MCF 10A (cell line): ENCODE data around the gene DLL3. TPM values are rescaled to one million over a fixed set of nuclear protein-coding genes. Genes with fewer than 3 reads are reported as not detected.

ENCODE experiments used
- BruUV-seq: library from RNA; stranded (reverse); fragments of 400-500 nt; replicated peaks from 2 replicates; lab custom pipeline; 2021; lab: Mats Ljungman, UMichigan
- CTCF ChIA-PET: fragments of 300-600 bp; sonication (Branson Sonifier 250); formaldehyde crosslinking; extraction: SDS; loops from one replicate; lab custom pipeline; 2021; ENCODE audit warnings: antibody characterized with exemption, inconsistent platforms; lab: Yijun Ruan, JAX
- POLR2A ChIA-PET: fragments of 300-600, 350-650 bp; sonication (Branson Sonifier 250); formaldehyde crosslinking; extraction: SDS; loops from one replicate; lab custom pipeline; 2020; ENCODE audit warnings: antibody characterized with exemption, inconsistent platforms; lab: Yijun Ruan, JAX
- DNase-seq: peaks from one replicate; pipeline ENCODE4 v3.0.0-alpha.2; 2018; ENCODE audit not compliant: unreplicated experiment
- H3K27ac Mint-ChIP-seq: one replicate; pipeline ENCODE4 v1.8.0; 2022; ENCODE audit warnings: mild to moderate bottlenecking, low read depth, mixed read lengths; ENCODE audit not compliant: unreplicated experiment
- H3K27me3 Mint-ChIP-seq: one replicate; pipeline ENCODE4 v1.8.0; 2022; ENCODE audit warnings: mixed read lengths; ENCODE audit not compliant: insufficient read depth, unreplicated experiment
- H3K36me3 Mint-ChIP-seq: one replicate; pipeline ENCODE4 v1.8.0; 2022; ENCODE audit warnings: mild to moderate bottlenecking, moderate library complexity, mixed read lengths; ENCODE audit not compliant: insufficient read depth, unreplicated experiment
- H3K4me1 Mint-ChIP-seq: one replicate; pipeline ENCODE4 v1.8.0; 2022; ENCODE audit warnings: mixed read lengths; ENCODE audit not compliant: insufficient read depth, unreplicated experiment
- H3K4me3 Mint-ChIP-seq: one replicate; pipeline ENCODE4 v1.8.0; 2022; ENCODE audit warnings: mild to moderate bottlenecking, moderate library complexity, mixed read lengths; ENCODE audit not compliant: unreplicated experiment
- H3K9me3 Mint-ChIP-seq: one replicate; pipeline ENCODE4 v1.8.0; 2022; ENCODE audit warnings: mixed read lengths; ENCODE audit not compliant: unreplicated experiment
- intact Hi-C: fragments of 100-400 bp; cut with micrococcal nuclease; formaldehyde crosslinking; loops from 2 replicates; pipeline ENCODE4 v1.14.1; 2022
- total RNA-seq: library from RNA; stranded (reverse); gene quantifications from 2 replicates; pipeline ENCODE4 v1.2.3, GENCODE V29; 2022
- TF ChIP-seq, protein P1 (sequence below): fragments of 200-600 bp; IDR thresholded peaks from one replicate; pipeline ENCODE4 v1.8.0; 2022; ENCODE audit warnings: antibody characterized with exemption, mild to moderate bottlenecking; ENCODE audit not compliant: unreplicated experiment

The DLL3 gene
- total RNA-seq, 1 experiment from 2014 or later, result 0.68 TPM

DNA sequence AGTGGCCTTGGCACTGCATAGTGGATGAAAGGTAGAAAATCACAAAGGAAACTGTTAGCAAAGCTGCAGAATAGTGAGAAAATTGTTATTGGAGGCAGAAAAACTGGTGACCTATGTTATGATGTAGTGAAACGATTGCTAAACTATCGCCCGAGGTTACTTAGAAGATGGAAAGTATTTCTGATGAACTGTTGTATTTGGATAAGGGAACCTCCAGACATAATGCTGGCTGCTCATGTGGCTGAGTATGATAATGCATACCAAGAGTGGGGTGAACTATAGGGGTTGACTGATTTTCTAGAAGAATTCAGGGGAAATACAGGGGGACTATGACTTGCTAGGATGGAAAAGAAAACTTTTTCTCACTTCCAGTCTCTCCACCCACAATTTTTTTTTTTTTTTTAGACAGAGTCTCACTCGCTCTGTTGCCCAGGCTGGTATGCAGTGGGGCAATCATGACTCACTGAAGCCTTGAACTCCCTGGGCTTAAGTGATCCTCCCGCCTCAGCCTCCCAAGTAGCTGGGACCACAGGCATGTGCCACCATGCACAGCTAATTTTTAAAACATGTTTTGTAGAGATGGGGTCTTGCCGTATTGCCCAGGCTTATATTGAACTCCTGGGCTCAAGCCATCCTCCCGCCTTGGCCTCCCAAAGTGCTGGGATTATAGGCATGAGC lies 45.6 kb downstream of the DLL3 start:
- intact Hi-C loops, result no loop called here
- Mint-ChIP-seq H3K4me1 (peaks cover 6% of the 10 kb centered on the region), H3K36me3 (no peaks in the 10 kb centered on the region), H3K4me3 (no peak overlapping the region), H3K27me3 (no peaks in the 10 kb centered on the region), H3K27ac (no peak overlapping the region), H3K9me3 (no peaks in the 10 kb centered on the region)
- POLR2A ChIA-PET, result interaction anchor here (1.2 kb wide), 1 partner anchor 99 kb away, joined by 3 read pairs; the partner anchor contains the start of gene SUPT5H
- CTCF ChIA-PET, result interaction anchor here (0.6 to 0.7 kb wide), 2 partner anchors 25 to 530 kb away, joined by 4 read pairs; no protein-coding TSS in a partner anchor
- TF ChIP-seq, protein P1, sequence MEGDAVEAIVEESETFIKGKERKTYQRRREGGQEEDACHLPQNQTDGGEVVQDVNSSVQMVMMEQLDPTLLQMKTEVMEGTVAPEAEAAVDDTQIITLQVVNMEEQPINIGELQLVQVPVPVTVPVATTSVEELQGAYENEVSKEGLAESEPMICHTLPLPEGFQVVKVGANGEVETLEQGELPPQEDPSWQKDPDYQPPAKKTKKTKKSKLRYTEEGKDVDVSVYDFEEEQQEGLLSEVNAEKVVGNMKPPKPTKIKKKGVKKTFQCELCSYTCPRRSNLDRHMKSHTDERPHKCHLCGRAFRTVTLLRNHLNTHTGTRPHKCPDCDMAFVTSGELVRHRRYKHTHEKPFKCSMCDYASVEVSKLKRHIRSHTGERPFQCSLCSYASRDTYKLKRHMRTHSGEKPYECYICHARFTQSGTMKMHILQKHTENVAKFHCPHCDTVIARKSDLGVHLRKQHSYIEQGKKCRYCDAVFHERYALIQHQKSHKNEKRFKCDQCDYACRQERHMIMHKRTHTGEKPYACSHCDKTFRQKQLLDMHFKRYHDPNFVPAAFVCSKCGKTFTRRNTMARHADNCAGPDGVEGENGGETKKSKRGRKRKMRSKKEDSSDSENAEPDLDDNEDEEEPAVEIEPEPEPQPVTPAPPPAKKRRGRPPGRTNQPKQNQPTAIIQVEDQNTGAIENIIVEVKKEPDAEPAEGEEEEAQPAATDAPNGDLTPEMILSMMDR, result no peak
- peak; percentile 40 for DNase-seq
- no TSS peak for BruUV-seq

DNA sequence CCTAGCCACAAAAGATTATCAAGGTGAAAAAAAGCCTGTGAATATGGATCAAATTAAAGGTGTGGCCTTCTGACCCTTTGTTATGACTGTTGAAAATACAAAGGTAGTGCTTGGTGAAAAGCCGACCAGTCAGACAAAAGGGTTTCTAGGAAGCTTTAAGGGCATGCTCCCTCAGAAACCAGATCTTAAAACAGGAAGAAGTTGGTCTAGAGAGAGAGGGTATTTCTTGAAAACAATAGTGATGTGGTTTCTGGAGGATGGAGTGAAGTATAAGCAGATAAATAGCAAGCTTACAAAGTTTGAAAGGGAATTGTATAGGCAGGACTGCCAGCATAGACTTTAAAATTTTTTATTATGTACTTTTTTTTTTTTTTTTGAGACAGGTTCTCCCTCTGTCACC lies 46.2 kb downstream of the DLL3 start:
- intact Hi-C loops, result no loop called here
- TF ChIP-seq, protein P1, result no peak
- no peaks in the 10 kb centered on the region for H3K27me3 Mint-ChIP-seq
- CTCF ChIA-PET, result interaction anchor here (0.7 kb wide), 2 partner anchors 26 to 39 kb away, joined by 3 to 4 read pairs; no protein-coding TSS in a partner anchor
- no peak overlapping the region for H3K4me3 Mint-ChIP-seq
- no TSS peak for BruUV-seq
- H3K36me3 Mint-ChIP-seq, result no peaks in the 10 kb centered on the region
- peaks cover 6% of the 10 kb centered on the region for H3K4me1 Mint-ChIP-seq
- DNase-seq, result no peak
- POLR2A ChIA-PET, result interaction anchor here (1.2 kb wide), 1 partner anchor 100 kb away, joined by 3 read pairs; the partner anchor contains the start of gene SUPT5H
- no peak overlapping the region for H3K27ac Mint-ChIP-seq
- H3K9me3 Mint-ChIP-seq, result no peaks in the 10 kb centered on the region

DNA sequence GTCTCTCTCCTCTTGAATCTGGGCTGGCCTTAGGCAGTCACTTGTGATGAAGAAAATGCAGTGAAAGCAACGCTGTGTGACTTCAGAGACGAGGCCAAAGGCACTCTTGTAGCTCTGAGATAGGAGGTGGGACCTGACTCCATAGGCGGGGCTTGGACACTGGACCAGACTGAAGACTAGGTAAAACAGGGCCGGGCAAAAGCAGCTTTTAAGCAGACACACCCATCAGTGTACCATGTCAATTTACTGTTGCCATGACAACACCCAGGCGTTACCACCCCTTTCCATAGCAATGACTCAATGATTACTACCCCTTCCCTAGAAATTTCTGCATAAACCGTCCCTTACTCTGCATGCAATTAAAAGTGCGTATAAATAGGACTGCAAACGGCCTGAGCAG lies 47.9 kb downstream of the DLL3 start:
- POLR2A ChIA-PET, result interaction anchor here (0.9 kb wide), 1 partner anchor 101 kb away, joined by 5 read pairs; the partner anchor contains the start of gene SUPT5H
- H3K36me3 Mint-ChIP-seq, result no peaks in the 10 kb centered on the region
- no peak overlapping the region for H3K4me3 Mint-ChIP-seq
- intact Hi-C loops, result no loop called here
- CTCF ChIA-PET, result interaction anchor here (0.8 to 1.5 kb wide), 4 partner anchors 14 to 297 kb away, joined by 3 to 6 read pairs (median 4); partner anchors contain the start of gene EID2B
- H3K27me3 Mint-ChIP-seq, result no peaks in the 10 kb centered on the region
- DNase-seq, result peak; percentile 7
- no peaks in the 10 kb centered on the region for H3K4me1 Mint-ChIP-seq
- TF ChIP-seq, protein P1, result no peak
- no peaks in the 10 kb centered on the region for H3K9me3 Mint-ChIP-seq
- no TSS peak for BruUV-seq
- H3K27ac Mint-ChIP-seq, result no peak overlapping the region

DNA sequence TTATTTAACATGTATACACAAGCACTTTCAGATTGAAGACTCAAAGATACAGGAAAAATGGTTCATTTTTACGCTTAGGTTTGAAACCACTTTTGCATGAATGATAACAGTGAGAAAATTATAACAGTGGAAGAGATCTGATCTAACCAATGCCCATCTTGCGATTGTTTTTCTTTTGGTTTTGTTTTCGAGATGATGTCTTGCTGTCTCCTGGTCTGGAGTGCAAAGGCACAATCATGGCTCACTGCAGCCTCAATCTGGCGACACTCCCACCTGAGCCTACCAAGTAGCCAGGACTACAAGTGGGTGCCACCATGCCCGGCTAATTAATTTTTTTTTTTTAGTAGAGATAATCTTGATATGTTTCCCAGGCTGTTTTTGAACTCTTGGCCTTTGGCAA lies 51.5 kb downstream of the DLL3 start:
- ChIA-PET POLR2A (no interaction called here), CTCF (interaction anchor here (1.5 to 5.8 kb wide), 3 partner anchors 11 to 124 kb away, joined by 5 to 77 read pairs (median 20); no protein-coding TSS in a partner anchor)
- DNase-seq, result no peak
- Mint-ChIP-seq H3K27me3 (peaks cover 14% of the 10 kb centered on the region), H3K4me1 (no peaks in the 10 kb centered on the region), H3K4me3 (no peak overlapping the region), H3K36me3 (no peaks in the 10 kb centered on the region), H3K27ac (no peak overlapping the region), H3K9me3 (no peaks in the 10 kb centered on the region)
- TF ChIP-seq, protein P1, result no peak
- no TSS peak for BruUV-seq
- intact Hi-C loops, result no loop called here
